SW 1271 (cell line): ENCODE data around the gene HSPA12B.

Experiments
- DNase-seq, 2 experiments: peaks; one replicate each; lab custom pipeline; 2025; lab: John Stamatoyannopoulos, UW

HSPA12B gene

DNA sequence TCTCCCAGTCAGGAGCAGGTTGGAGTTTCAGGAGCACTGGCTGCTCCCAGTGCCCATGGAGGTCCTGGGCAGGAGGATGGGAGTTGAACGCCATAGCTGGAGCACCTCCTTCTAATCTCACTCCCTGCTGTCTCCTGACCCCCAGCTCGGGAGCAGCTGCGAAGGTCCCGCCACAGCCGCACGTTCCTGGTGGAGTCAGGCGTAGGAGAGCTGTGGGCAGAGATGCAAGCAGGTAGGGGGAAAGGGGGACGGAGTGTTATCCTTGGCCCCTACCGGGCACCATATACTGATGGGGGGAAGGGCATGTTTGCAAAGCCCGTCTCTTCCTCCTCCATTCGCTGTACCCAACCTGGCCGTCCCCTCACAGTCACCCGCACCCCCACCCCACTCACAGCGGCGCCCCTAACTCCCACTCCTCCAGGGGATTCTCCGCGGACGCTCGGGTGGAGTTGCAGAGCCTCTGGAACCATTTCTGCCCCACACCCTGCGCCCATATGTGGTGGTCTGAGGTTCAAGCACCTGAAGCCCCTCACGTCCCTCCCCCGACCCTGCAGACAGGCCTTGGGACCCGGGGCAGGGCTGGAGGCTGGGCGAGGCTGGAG lies 16.7 kb downstream of the HSPA12B start:
- DNase-seq: no peak

DNA sequence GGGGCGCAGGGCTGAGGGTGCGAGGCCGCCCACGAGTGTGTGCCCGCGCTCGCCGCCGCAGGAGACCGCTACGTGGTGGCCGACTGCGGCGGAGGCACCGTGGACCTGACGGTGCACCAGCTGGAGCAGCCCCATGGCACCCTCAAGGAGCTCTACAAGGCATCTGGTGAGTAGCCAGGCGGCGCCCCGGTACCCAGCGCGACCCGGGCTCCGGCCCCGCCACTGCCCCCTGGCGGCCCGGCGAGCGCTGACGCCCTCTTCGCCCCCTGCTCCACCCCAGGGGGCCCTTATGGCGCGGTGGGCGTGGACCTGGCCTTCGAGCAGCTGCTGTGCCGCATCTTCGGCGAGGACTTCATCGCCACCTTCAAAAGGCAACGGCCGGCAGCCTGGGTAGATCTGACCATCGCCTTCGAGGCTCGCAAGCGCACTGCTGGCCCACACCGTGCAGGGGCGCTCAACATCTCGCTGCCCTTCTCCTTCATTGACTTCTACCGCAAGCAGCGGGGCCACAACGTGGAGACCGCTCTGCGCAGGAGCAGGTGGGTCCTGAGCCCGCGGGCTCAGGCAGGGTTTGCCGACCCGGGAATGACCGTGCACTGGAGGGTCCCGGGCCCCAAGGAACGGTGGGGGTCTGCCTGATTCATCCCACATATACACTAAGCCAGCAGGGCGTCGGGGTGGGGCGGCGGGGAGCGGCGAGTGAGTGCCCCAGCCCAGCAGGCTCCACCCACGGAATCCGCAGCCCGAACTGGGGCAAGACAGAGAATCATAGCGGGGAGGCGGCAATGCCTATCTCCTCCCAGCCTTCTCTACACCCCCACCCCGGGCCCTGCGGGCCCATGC lies 17.4 kb downstream of the HSPA12B start:
- peak in 1 of 2 experiments; percentile 27 for DNase-seq

DNA sequence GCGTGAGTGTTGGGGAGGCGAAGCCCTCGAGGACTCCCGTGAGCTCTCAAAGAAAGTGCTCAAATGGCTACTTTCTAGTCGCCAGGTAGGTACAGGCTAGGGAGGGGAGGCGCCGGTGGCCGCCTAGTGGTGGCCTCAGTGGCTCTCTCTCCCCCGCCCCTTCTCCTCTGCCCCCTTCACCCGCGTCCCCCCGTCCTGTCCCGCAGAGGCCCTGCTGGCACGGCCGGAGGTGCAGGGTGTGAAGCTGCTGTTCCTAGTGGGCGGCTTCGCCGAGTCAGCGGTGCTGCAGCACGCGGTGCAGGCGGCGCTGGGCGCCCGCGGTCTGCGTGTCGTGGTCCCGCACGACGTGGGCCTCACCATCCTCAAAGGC lies 18.8 kb downstream of the HSPA12B start:
- no peak for DNase-seq

DNA sequence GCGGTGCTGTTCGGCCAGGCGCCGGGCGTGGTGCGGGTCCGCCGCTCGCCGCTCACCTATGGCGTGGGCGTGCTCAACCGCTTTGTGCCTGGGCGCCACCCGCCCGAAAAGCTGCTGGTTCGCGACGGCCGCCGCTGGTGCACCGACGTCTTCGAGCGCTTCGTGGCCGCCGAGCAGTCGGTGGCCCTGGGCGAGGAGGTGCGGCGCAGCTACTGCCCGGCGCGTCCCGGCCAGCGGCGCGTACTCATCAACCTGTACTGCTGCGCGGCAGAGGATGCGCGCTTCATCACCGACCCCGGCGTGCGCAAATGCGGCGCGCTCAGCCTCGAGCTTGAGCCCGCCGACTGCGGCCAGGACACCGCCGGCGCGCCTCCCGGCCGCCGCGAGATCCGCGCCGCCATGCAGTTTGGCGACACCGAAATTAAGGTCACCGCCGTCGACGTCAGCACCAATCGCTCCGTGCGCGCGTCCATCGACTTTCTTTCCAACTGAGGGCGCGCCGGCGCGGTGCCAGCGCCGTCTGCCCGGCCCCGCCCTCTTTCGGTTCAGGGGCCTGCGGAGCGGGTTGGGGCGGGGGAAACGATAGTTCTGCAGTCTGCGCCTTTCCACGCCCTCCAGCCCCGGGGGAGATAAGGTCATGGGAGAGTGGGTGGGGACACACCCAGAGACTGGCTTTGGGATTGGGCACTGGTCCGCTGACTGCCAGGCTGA lies 19.3 kb downstream of the HSPA12B start:
- no peak for DNase-seq

DNA sequence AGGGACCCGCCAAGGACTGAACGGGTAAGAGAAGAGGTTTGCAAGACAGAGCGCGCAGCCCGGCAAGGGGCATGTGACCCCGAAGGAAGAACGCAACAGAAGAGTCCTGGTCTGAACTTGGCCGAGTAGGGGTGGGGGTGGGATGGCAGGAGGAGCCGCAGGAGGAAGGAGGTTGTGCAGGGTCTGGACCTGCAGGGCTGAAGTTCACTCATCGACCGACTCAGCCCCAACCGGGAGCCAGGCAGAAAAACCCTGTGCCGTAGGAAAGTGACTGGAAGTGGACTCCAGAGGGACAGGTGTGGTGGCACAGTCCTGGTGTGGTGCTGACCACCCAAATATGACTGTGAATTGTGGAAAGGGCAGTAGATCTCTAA lies 19.9 kb downstream of the HSPA12B start:
- DNase-seq: no peak

DNA sequence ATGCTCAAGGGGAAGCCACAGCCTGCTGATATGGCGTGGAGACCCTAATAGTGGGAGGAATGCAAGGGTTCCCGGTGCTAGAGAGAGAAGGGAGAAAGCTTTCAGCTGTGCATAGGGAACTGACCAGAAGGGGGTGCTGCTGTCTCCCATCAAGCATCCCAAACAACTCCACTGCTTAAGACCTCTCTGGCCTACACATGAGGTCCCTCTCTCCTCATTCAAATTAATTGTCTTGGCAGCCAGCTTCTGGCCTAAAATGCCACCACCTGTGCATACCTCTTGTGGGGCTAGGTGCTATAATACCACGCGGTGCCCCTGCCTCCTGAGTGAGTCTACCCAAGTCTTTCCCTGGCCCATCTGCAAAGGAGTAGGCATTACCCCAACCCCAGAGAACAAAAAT lies 20.6 kb downstream of the HSPA12B start:
- peak in 1 of 2 experiments; percentile 51 for DNase-seq

DNA sequence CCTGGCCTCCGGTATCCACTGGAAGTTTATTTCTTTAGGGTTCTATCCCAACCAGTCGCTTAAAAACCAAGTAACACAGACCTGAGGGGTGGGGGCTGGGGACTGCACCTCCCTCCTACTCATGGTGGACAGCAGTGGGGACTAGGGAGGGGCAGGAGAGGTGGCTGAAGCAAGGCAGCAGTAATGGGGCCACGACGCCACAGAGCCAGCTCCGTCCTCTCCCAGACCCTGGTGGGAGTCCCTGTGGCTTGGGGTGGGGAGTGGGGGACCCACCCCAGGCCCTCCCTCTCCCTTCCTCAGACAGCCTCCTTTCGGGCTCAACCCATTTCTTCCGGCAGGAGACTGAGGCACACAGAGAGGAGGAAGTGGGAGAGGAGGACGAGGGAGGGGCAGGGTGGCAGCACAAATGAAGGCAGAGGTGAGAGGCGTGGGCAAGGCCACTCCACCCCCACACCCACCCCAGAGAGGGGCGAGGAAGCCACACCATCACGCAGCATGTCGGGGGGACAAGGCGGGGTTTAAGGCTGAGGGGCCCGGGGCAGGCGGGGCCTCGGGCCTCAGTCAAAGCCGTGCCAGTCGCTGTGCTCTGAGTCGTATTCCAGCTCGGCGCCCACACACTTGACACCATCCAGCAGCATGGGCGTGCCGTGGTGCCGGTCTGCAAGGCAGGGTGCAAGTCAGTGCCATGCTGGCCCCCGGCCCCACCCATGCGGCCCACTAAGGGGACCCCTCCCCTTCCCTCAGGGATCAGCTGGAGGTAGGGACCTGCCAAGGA lies 21.2 kb downstream of the HSPA12B start:
- no peak for DNase-seq

DNA sequence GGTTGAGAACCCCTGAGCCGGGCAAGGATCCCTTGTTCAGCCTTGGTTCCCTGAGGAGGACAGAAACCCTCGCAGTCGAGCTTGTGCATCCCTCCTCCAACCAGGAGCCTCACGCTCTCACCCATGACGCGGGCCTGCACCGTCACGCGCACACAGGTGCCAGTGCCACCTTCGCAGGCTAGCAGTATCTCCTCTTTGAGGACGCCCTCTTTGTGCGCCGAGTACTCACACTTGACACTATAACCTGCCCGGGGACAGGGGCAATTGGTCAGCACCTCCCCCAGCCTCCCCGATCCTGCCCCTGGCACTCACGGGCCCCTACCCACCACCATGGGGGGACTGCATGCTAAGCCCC lies 21.8 kb downstream of the HSPA12B start:
- DNase-seq: no peak

DNA sequence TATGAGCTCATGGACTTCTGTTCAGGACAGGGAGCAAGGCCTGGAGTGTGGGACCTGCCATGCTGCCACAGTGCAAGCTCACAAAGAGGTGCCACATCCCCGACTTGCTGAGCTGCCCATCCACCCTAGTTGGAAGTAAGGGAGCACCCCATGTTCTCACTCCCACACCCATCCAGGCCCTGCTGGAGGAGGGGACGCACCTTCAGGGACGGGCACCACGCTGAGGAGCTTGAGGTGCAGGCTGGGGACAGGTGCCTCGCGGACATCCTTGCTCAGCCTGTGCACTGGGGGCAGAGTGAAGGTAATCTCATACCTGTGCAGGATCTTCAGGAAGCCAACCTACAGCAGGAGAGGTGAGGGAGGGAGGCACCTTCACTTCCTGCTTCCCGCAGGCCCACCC lies 22.8 kb downstream of the HSPA12B start:
- DNase-seq: no peak

DNA sequence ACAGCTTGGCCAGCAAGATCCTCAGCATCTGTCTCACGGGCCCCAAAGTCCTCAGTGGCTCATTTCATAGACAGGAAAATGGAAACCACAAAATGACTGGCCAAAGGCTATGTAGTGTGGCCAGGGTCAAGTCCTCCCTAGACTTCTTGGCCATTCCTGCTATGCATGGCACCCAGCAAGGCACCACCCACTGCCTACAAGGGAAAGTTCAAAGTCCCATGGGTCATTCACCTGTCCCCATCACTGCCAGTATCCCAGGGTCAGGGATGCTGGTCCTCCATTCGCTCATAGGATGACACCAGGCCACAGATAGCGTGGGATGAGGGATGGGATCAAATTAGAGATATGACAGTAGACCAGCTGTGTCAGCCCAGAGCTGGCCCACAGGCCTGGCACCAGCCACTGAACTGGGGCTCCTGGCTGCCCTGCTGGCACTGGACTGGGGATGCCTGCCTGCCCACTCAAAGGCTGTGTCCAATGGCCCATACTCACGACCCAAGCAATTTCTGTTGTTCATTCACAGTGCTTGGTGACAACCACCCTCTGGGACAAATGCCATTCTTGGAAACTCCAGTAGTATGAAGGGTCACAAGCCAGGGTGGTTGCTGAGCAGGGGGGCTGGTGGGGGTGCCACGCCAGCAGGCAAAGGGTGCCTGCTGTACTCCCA lies 23.5 kb downstream of the HSPA12B start:
- DNase-seq: no peak

DNA sequence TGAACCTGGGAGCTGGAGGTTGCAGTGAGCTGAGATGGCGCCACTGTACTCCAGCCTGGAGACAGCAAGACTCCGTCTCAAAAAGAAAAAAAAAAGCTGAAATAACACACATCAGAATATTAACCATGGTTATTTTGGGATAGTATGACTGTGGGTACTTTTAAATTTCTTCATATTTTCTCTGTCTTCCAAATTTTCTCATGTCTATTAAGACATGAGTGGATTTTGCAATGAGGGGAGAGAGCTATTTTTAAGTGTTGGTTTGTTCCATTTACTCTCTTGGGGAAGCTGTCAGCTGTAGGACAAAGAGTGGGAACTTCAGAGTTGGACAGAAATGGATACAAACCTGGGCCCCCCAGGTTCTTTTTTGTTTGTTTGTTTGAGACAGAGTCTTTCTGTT lies 24.8 kb downstream of the HSPA12B start:
- DNase-seq: no peak

DNA sequence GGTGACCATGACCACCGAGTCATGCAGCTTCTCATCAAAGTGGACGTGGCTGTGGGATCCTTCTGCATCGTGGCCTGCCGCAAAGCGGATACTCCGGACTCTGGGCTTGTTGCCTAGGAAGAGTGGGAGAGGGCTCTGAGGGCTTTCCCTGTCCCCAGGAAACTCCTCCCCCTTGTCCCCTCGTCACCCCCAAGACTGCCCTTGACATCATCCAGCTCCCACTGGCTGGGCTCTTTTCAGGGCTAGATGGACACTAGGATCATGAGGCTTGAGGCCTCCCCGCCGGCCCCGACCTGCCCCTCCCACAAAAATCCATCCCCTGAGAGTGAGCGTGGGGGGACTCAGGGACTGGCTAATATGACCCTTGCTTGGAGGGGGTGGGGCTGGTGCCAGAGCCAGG lies 26.1 kb downstream of the HSPA12B start:
- DNase-seq: no peak

DNA sequence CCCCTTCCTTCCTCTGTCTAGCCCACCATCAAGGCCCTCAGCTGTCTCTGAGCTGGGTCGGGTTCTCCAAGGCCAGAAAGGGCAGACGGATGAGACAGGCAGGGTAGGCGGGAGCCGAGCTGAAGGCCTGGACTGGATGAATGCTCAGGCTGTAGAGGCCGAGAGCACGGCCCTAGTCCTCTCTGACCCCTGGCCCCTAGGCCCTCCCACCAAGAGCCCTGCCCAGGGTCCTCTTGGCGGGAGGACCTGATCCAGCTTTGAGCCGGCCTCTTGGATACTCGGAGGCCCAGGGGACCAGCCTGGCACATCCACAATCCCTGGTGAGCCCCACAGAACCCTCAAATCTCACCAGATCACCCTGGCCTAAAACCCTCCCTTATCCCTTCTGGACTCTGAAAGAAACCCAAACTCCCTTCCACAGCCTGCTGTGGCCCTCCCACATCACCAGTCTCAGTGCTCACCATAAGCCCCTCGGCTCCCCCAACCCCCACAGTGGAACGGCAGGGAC lies 26.9 kb downstream of the HSPA12B start:
- DNase-seq: no peak

DNA sequence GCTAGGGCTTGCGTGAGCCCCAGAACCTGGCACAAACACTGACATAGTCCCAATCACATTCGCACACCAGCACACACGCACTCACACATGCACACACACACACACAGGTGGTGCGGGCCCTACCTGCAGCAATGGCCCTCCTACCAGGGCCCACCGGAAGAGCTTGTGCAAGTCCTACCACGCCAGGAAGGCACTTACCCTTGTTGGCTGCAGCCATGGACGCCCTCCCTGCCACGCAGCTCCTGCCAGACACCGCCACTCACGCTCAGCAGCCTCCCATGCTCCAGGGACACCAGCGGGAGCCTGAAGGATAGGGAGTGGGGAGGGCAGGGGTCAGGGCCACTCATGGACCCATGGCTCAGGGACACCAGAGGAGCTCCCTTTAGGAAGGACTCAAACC lies 27.4 kb downstream of the HSPA12B start:
- no peak for DNase-seq

DNA sequence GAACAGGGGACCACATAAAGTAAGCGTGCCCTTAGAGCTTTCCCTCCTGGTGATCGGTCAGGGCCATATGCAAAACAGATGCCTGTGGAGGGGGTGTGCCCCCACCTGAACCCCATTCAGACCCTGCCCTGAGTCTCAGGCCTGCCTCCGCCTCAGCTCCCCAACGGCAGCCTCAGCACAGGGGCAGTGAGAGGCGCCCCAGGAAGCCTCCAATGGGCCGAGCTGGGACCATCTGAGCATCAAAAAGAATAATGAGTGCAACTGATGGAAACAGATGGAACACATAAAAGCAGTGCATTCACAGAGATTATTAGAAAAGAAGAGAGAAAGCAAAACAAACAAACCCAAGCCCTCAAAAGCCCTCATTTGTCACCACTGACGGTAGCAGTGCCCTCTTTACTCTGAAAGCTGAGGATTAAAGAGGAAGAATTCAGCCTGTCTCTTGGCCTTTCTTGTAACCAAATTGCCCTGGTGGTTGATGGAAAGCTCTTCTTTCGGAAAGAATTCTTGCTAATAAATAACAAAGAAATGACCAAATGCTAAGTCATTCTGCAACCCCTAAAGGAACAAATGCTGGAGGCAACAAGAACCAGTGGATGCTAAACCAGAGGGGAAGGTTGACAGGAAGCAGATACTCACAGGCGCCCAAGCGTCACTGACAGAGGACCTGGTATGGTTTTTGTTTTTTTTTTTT lies 28.3 kb downstream of the HSPA12B start:
- no peak for DNase-seq

DNA sequence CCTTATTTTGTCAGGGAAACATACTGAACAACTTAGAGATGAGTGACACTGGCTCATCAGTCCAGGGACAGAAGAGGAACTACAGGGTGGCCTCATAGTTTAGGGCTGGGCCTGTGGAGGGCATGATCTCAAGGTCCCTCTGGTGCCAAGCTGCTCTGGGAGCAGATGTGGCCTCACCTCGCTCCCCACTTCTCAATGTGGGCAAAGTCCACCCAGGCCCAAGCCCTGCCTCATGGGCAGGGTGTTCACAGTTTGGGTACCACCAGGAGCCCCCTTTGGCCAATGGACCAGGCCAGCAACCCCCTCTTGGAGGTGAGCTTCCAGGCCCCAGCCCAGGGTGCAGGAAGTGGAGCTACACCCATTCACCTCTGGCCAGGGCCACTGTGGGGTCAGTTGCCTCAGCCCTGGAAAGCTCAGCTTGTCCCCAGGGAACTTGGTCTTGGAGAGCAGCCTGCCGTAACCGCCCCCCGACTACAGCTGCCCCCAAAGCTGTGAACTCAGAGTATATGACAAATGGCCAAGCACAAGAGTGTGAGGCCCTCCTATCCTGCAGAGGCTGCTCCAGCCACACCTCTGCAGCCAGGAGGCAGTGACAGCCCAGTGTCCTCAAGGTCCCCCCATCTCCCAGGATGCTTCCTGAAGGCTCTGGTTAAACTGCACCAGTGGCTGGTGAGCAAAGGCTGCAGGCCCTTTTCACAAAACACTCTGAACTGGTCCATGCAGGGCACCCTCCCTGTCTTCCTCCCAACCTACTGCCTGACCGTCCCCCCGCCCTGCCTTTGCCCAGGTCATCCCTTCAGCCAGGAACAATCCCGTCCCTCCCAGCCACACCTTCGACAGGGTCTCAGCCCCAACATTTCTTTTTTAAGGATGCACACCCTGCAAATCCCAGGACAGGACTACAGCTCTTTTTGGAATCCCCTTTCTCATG lies 31.5 kb downstream of the HSPA12B start:
- DNase-seq: no peak

DNA sequence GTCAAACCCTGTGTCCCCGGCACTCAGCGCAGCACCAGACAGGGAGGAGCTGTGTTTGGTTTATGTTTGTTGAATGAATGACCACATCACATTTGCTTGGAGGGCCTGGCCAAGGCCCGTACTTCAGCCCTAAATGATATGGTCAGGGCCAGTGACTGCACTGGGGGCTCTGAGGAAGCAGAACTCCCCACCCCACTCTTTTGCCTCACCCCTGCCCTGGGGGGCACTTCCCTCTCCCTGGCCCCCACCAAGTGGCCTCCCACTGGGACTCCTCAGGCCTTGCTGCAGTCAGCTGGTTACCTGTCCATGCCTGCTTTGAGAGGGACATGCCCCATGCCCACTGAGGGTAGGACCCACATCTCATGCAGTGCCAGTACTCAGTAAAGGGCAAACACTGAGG lies 32.2 kb downstream of the HSPA12B start:
- no peak for DNase-seq

DNA sequence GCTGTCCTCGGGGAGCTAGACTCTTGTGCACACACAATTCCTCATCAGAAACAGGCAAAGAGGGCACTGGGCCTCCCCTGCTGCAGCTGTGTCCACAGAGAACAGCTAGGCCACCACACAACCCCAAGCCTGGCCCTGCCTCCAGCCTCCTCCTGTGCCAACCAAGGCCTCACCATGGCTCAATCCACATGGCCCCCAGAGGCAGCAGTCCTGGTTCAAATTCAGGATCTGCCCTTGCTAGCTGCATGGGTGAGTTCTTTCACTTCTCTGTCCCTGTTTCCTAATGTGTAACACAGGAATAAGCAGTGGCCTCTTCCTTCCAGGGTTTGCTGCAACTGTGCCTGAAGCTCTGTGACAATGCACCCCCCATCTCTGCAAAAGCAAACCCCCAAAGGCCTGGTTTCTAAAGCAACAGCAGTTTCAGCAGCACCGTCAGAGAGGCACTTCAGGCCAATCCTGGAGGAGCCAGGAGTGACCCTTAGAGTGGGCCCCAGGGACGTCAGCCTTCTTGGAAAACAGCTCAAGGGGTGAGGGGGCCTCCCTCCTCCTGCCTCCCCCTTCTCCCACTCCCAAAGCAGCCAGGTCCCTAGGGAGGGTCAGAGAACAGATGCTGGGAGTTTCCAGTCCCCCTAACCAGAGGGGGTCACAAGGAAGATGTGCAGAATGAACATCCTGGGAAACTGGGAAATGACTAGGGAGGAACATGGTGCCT lies 32.8 kb downstream of the HSPA12B start:
- no peak for DNase-seq

DNA sequence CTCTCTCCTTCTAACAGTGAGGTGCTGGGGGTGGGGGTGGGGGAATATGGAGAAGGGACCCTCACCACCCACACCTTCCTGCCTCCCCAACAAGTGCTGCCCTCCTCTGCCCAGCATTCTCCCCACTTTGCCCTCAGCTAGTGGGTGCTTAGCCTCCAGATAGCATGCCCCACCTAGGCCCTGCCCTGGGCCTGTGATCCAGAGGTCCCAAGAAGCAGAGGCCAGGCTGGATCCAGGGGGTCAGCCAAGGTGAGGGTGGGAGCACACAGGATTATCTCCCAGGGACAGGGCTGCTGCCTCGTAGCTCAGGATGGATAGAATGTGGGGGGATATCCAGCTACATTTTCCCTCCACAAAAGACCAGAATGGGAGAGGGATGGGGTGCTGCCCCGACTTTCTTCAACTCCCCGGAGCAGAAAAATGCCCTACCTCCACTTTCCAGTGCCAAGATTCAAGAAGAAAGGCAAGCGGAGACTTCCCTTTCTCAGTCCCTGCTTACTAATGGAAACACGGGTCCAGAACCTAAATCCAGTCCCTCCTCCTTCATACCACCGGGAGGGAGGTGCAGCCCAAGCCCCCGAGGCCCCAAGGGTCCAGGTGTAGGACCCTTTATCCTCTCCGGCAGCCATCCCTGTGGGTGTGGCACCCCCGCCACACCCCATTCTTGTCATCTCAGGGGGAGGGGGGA lies 34.1 kb downstream of the HSPA12B start:
- no peak for DNase-seq
